Measurements from ENCODE around the gene EIF4A3.

The EIF4A3 gene

DNA sequence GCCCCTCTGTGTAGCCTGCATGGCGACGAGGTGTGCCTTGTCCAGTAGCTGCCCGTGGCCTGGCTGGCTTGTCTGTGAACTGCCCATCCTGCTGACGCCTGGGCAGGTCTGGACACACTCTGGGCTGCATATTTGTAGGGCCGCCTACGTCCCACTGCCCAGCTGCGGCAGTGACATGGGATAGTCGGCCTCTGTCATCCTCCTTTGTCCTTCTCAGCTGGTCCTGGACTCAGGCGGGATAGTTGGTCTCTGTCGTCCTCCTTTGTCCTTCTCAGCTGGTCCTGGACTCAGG is 37.4 kb upstream of the EIF4A3 start:
- Histone ChIP-seq H3K23ac (ENCODE audit: low read length) (no peak overlapping the region), H3K36me3 (ENCODE audit: control insufficient read depth, insufficient read depth, low read length) (no peaks in the 10 kb centered on the region), H3K4ac (ENCODE audit: low read depth, low read length) (no peak overlapping the region), H3K79me1 (ENCODE audit: low read length) (no peaks in the 10 kb centered on the region), H2AK5ac (ENCODE audit: low read length) (no peak overlapping the region), H4K8ac (ENCODE audit: low read depth, low read length) (no peak overlapping the region), H2BK15ac (replicated peaks; ENCODE audit: low read depth) (no peak overlapping the region), H3K18ac (ENCODE audit: low read length) (no peak overlapping the region), H3K56ac (ENCODE audit: low read length) (no peak overlapping the region), H2BK5ac (ENCODE audit: low read length) (no peak overlapping the region), H3K4me1 (ENCODE audit: control insufficient read depth, low read depth, low read length) (no peaks in the 10 kb centered on the region), H3K4me2 (ENCODE audit: low read length) (no peak overlapping the region), H2BK120ac (ENCODE audit: low read depth, low read length) (no peak overlapping the region), H4K5ac (ENCODE audit: low read length) (no peak overlapping the region), H3K27ac (ENCODE audit: low read depth, low read length) (no peak overlapping the region), H3K9ac (ENCODE audit: low read length) (no peak overlapping the region), H3K4me3 (ENCODE audit: low read length) (no peak overlapping the region), H3K79me2 (ENCODE audit: control insufficient read depth, insufficient read depth, low read length) (no peaks in the 10 kb centered on the region), H3K27me3 (ENCODE audit: insufficient read depth, low read length, poor library complexity) (no peaks in the 10 kb centered on the region)
- no CpG with 5 or more reads among the region's 10 CpGs for WGBS (ENCODE audit: extremely low coverage, insufficient coverage, low lambda C conversion rate)
- no peak for DNase-seq

DNA sequence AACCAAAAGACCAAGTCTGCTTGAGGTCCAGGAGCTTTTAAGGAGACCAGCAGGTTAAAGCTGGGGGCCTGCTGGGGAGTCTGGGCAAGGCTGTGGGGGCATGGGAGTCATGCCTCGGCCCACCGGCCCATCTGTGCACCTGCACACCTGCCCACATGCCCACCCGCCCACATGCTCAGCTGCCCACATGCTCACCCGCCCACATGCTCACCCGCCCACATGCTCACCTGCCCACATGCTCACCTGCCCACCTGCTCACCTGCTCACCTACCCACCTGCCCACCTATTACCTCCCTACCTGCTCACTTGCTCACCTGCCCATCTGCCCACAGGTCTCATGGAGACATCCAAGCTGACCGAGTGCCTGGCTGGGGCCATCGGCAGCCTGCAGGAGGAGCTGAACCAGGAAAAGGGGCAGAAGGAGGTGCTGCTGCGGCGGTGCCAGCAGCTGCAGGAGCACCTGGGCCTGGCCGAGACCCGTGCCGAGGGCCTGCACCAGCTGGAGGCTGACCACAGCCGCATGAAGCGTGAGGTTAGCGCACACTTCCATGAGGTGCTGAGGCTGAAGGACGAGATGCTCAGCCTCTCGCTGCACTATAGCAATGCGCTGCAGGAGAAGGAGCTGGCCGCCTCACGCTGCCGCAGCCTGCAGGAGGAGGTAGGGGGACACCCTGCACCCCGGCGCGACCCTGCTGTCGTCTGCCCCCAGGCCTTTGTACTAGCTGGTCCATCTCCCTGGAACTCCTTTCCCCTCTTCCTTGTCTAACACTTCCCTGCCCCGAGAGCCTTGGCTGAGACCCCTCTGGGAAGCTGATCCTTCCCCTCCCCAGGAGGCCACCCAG is 36.9 kb upstream of the EIF4A3 start:
- Histone ChIP-seq H3K4me1 (ENCODE audit: control insufficient read depth, low read depth, low read length) (no peaks in the 10 kb centered on the region), H3K27ac (ENCODE audit: low read depth, low read length) (no peak overlapping the region), H3K23ac (ENCODE audit: low read length) (no peak overlapping the region), H2AK5ac (ENCODE audit: low read length) (no peak overlapping the region), H3K4me2 (ENCODE audit: low read length) (no peak overlapping the region), H2BK15ac (replicated peaks; ENCODE audit: low read depth) (no peak overlapping the region), H4K5ac (ENCODE audit: low read length) (no peak overlapping the region), H3K27me3 (ENCODE audit: insufficient read depth, low read length, poor library complexity) (no peaks in the 10 kb centered on the region), H3K18ac (ENCODE audit: low read length) (no peak overlapping the region), H3K36me3 (ENCODE audit: control insufficient read depth, insufficient read depth, low read length) (no peaks in the 10 kb centered on the region), H2BK120ac (ENCODE audit: low read depth, low read length) (no peak overlapping the region), H3K4ac (ENCODE audit: low read depth, low read length) (no peak overlapping the region), H3K79me1 (ENCODE audit: low read length) (no peaks in the 10 kb centered on the region), H3K9ac (ENCODE audit: low read length) (no peak overlapping the region), H4K8ac (ENCODE audit: low read depth, low read length) (no peak overlapping the region), H3K4me3 (ENCODE audit: low read length) (no peak overlapping the region), H3K56ac (ENCODE audit: low read length) (no peak overlapping the region), H3K79me2 (ENCODE audit: control insufficient read depth, insufficient read depth, low read length) (no peaks in the 10 kb centered on the region), H2BK5ac (ENCODE audit: low read length) (no peak overlapping the region)
- WGBS (ENCODE audit: extremely low coverage, insufficient coverage, low lambda C conversion rate): no CpG with 5 or more reads among the region's 26 CpGs
- no peak for DNase-seq

DNA sequence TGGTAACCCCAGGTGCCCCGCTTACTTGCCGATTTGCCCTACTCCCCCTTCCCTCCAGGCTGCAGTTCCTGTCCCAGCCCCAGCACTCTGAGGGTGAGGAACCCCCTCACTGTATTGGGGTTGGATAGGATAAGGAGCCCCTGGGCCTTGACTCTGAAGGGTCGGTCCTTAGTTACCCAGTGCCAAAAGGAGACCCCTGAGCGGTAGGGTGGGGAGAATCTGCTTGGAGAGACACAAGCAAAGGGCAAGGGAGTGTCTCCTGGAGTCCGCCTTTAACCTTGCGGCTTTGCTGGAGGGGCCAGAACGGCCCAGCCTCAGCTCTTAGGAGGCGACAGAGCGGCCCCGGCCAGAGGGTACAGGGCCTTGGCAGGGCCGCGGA is 35.9 kb upstream of the EIF4A3 start:
- no peak overlapping the region for H3K56ac ChIP-seq (ENCODE audit: low read length)
- H3K18ac ChIP-seq (ENCODE audit: low read length): no peak overlapping the region
- no peak overlapping the region for H2BK5ac ChIP-seq (ENCODE audit: low read length)
- no peak overlapping the region for H4K5ac ChIP-seq (ENCODE audit: low read length)
- H4K8ac ChIP-seq (ENCODE audit: low read depth, low read length): no peak overlapping the region
- no CpG with 5 or more reads among the region's 12 CpGs for WGBS (ENCODE audit: extremely low coverage, insufficient coverage, low lambda C conversion rate)
- H3K4me2 ChIP-seq (ENCODE audit: low read length): no peak overlapping the region
- no peak for DNase-seq
- H3K27me3 ChIP-seq (ENCODE audit: insufficient read depth, low read length, poor library complexity): no peaks in the 10 kb centered on the region
- no peak overlapping the region for H3K23ac ChIP-seq (ENCODE audit: low read length)
- H3K36me3 ChIP-seq (ENCODE audit: control insufficient read depth, insufficient read depth, low read length): no peaks in the 10 kb centered on the region
- H3K79me2 ChIP-seq (ENCODE audit: control insufficient read depth, insufficient read depth, low read length): no peaks in the 10 kb centered on the region
- H3K4ac ChIP-seq (ENCODE audit: low read depth, low read length): no peak overlapping the region
- no peak overlapping the region for H3K27ac ChIP-seq (ENCODE audit: low read depth, low read length)
- no peak overlapping the region for H2BK120ac ChIP-seq (ENCODE audit: low read depth, low read length)
- H3K79me1 ChIP-seq (ENCODE audit: low read length): no peaks in the 10 kb centered on the region
- no peak overlapping the region for H3K4me3 ChIP-seq (ENCODE audit: low read length)
- H2AK5ac ChIP-seq (ENCODE audit: low read length): no peak overlapping the region
- no peaks in the 10 kb centered on the region for H3K4me1 ChIP-seq (ENCODE audit: control insufficient read depth, low read depth, low read length)
- H3K9ac ChIP-seq (ENCODE audit: low read length): no peak overlapping the region
- H2BK15ac ChIP-seq (replicated peaks; ENCODE audit: low read depth): no peak overlapping the region

DNA sequence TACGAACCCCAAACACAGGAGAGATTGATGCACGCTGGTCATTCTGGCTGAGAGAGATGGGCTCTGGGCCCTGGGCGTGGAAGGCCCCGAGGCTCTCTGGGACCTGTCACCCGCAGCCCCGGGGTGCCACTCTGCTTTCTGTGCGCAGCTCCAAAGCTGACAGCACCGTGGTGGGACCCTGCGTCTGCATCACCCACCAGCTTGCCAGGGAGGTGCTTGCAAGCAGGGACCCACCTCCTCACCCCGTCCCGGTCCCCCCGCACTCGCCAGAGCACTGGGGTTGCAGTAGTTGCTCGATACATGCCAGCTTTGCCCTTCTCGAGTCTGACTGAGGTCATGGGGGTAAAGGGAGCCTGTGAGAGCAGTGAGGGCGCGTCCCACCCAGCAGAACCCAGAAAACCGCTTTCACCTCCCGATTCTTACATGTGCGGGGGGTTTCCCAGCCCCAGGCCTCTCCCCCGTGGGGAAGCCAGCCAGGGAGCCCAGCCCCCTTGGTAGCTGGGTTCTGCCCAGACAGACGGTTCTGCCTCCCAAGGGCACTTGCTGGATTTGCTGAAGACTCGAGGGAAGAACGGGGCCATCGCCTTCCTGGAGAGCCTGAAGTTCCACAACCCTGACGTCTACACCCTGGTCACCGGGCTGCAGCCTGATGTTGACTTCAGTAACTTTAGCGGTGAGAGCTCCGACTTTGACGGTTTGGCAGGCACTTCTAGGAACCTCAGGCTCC is 35.4 kb upstream of the EIF4A3 start:
- H3K36me3 ChIP-seq (ENCODE audit: control insufficient read depth, insufficient read depth, low read length): no peaks in the 10 kb centered on the region
- H3K23ac ChIP-seq (ENCODE audit: low read length): no peak overlapping the region
- H3K18ac ChIP-seq (ENCODE audit: low read length): no peak overlapping the region
- no peaks in the 10 kb centered on the region for H3K79me2 ChIP-seq (ENCODE audit: control insufficient read depth, insufficient read depth, low read length)
- no peak overlapping the region for H2BK15ac ChIP-seq (replicated peaks; ENCODE audit: low read depth)
- no peaks in the 10 kb centered on the region for H3K4me1 ChIP-seq (ENCODE audit: control insufficient read depth, low read depth, low read length)
- no peak for DNase-seq
- no peak overlapping the region for H3K4me3 ChIP-seq (ENCODE audit: low read length)
- no peaks in the 10 kb centered on the region for H3K79me1 ChIP-seq (ENCODE audit: low read length)
- no peak overlapping the region for H2AK5ac ChIP-seq (ENCODE audit: low read length)
- H3K9ac ChIP-seq (ENCODE audit: low read length): no peak overlapping the region
- no peak overlapping the region for H2BK5ac ChIP-seq (ENCODE audit: low read length)
- WGBS (ENCODE audit: extremely low coverage, insufficient coverage, low lambda C conversion rate): no CpG with 5 or more reads among the region's 30 CpGs
- H3K4me2 ChIP-seq (ENCODE audit: low read length): no peak overlapping the region
- no peak overlapping the region for H4K5ac ChIP-seq (ENCODE audit: low read length)
- H2BK120ac ChIP-seq (ENCODE audit: low read depth, low read length): no peak overlapping the region
- no peaks in the 10 kb centered on the region for H3K27me3 ChIP-seq (ENCODE audit: insufficient read depth, low read length, poor library complexity)
- no peak overlapping the region for H3K27ac ChIP-seq (ENCODE audit: low read depth, low read length)
- H3K4ac ChIP-seq (ENCODE audit: low read depth, low read length): no peak overlapping the region
- no peak overlapping the region for H3K56ac ChIP-seq (ENCODE audit: low read length)
- no peak overlapping the region for H4K8ac ChIP-seq (ENCODE audit: low read depth, low read length)

DNA sequence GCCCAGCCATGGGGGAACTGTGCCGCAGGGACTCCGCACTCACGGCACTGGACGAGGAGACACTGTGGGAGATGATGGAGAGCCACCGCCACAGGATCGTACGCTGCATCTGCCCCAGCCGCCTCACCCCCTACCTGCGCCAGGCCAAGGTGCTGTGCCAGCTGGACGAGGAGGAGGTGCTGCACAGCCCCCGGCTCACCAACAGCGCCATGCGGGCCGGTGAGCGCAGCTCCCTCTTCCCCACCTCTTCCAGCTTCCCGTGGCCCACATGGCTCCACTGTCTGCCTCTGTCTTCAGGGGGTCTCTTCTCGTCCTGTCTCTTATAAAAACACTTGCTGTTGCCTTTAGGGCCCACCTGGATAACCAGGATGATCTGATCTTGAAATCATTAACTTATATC is 34.5 kb upstream of the EIF4A3 start:
- no peak for DNase-seq
- Histone ChIP-seq H3K36me3 (ENCODE audit: control insufficient read depth, insufficient read depth, low read length) (no peaks in the 10 kb centered on the region), H3K18ac (ENCODE audit: low read length) (no peak overlapping the region), H3K79me1 (ENCODE audit: low read length) (no peaks in the 10 kb centered on the region), H3K23ac (ENCODE audit: low read length) (no peak overlapping the region), H3K4me1 (ENCODE audit: control insufficient read depth, low read depth, low read length) (no peaks in the 10 kb centered on the region), H2AK5ac (ENCODE audit: low read length) (no peak overlapping the region), H2BK120ac (ENCODE audit: low read depth, low read length) (no peak overlapping the region), H3K4ac (ENCODE audit: low read depth, low read length) (no peak overlapping the region), H3K4me2 (ENCODE audit: low read length) (no peak overlapping the region), H4K5ac (ENCODE audit: low read length) (no peak overlapping the region), H2BK15ac (replicated peaks; ENCODE audit: low read depth) (no peak overlapping the region), H3K27ac (ENCODE audit: low read depth, low read length) (no peak overlapping the region), H2BK5ac (ENCODE audit: low read length) (no peak overlapping the region), H3K9ac (ENCODE audit: low read length) (no peak overlapping the region), H3K4me3 (ENCODE audit: low read length) (no peak overlapping the region), H3K79me2 (ENCODE audit: control insufficient read depth, insufficient read depth, low read length) (no peaks in the 10 kb centered on the region), H3K27me3 (ENCODE audit: insufficient read depth, low read length, poor library complexity) (no peaks in the 10 kb centered on the region), H4K8ac (ENCODE audit: low read depth, low read length) (no peak overlapping the region), H3K56ac (ENCODE audit: low read length) (no peak overlapping the region)
- no CpG with 5 or more reads among the region's 17 CpGs for WGBS (ENCODE audit: extremely low coverage, insufficient coverage, low lambda C conversion rate)

All from mesendoderm (in vitro differentiated cells).